GM19023 (cell line): ENCODE results near the gene MLLT3.

Experiments
- ATAC-seq: cut with Tn5 transposase; IDR thresholded peaks from one replicate; pipeline ENCODE4 v1.9.1; 2021; ENCODE audit warnings: mild to moderate bottlenecking, moderate library complexity; ENCODE audit not compliant: unreplicated experiment

Gene MLLT3

GRCh38 chr9:20316372-20316771, 305.9 kb downstream of the MLLT3 start:
- ATAC-seq, result no peak

DNA sequence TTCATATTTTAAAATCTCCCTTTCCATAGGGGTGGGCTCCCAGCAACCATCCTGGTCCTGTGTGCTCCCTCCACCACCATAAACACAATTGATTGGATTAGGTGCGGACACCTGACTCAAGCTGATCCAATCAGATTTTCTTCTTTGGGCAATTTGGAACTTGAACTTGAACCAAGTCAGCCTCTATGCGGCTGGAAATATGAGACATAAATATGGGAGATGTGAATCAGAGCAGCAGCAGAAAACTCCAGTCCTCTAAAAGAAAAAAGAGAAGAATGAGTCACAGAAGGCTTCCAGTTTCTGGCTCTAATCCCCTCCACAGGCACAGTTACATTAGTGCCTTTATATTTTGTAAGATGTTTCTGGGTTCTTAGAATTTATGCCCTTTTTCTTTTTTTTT, 306.6 kb downstream of the MLLT3 start:
- ATAC-seq, result no peak

DNA sequence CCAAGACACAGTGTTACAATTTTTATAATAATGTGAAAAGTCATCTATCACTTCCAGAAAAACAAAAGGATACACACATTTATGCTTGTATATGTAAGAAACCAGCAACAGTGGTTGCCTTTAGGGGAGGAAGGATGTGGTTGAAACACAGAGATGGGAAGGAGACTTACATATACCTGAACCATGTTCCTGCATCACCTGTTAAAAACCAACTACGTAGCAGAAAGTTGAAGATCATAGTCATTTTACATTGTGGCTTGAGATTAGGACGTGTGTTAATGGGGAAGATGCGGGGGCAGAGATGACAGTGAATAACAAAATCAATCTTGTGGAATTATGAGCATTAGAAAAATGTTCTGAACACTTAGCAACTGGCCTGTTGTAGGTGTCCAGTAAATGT, 307.3 kb downstream of the MLLT3 start:
- no peak for ATAC-seq

- no peak for ATAC-seq
Observed at GRCh38 chr9:20313415-20313814, 308.9 kb downstream of the MLLT3 start.

DNA sequence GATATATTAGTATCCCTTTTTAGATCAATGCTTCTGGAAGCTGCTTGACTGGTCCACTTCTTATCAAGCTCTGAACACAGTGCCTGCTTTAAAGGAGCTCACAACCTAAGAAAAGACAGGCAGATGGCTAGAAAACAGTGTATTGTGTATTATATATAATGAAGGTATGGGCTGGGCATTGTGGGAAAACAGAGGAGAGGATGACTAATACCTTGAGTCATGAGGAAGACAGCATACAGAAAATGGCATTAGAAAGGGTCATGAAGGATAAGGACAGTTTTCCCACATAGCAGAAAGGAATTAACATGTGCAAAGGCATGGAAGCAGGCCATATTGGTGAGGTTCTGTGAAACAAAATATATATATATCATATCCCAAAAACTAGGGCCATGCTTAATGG, 309.6 kb downstream of the MLLT3 start:
- ATAC-seq, result no peak

DNA sequence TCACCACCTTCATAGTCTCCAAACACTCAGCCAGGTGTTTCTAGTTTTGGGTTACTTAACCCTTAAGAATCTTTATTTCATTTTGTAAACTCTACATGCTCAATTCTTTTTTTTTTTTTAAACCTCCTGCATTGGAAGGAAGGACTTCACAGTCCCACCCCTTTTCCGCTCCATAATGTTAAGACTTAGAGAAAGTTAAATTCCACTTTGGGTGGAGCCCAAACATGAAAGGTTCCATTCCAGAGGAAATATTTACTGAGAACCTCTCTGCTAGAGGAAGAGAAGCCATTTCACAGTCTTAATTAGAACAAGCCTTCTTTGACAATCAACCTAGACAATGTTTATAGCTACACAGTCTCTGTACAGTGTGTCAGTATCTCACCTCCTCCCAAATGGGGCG, 312.3 kb downstream of the MLLT3 start:
- ATAC-seq, result no peak

- ATAC-seq, result no peak
Observed at GRCh38 chr9:20309124-20309523, 313.2 kb downstream of the MLLT3 start.

- ATAC-seq, result no peak
Observed at GRCh38 chr9:20307621-20308020, 314.7 kb downstream of the MLLT3 start.

GRCh38 chr9:20305452-20305851, 316.8 kb downstream of the MLLT3 start:
- no peak for ATAC-seq

DNA sequence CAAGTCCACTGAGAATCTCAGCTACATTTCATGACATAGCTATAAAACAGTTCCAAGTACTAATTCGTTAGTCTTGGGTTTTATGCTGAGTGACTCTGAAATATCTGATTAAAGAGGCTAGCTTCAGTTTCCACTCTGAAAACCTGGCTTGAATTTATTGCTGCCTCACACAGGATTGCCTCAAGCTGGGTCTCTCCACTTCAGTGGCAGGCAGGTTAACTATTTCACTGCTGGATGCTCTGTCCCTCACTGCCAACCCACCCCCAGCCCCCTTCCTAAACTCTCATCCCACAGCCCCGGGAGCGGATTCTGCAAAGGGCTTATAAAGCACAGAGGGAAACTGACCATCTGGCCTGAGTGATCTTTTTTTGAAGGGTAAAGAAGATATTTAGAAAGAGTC, 318.3 kb downstream of the MLLT3 start:
- ATAC-seq, result no peak

GRCh38 chr9:20303066-20303465, 319.2 kb downstream of the MLLT3 start:
- no peak for ATAC-seq

GRCh38 chr9:20302197-20302596, 320.1 kb downstream of the MLLT3 start:
- ATAC-seq, result no peak

- no peak for ATAC-seq
Observed at GRCh38 chr9:20300430-20301115, 321.7 kb downstream of the MLLT3 start.

DNA sequence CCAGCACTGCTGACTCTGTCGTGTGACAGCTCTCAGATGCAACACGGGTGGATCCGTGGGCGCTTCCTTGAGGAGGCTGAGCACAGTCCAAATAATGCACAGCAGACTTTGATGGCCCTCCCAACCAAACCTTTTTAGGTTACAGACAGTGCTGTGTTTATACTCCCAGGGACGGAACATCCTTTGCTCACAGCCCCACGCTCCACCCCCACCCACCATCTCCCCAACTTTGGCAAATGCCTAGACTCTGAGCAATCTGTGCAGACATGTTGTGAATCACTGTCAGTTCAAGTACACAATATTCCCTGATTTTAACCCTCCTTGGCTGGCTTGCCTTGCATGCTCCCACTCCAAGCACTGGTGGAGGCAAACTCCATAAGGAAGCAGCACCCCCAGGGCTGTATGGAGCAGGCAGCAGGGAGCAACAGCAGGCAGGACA, 324.6 kb downstream of the MLLT3 start:
- no peak for ATAC-seq

DNA sequence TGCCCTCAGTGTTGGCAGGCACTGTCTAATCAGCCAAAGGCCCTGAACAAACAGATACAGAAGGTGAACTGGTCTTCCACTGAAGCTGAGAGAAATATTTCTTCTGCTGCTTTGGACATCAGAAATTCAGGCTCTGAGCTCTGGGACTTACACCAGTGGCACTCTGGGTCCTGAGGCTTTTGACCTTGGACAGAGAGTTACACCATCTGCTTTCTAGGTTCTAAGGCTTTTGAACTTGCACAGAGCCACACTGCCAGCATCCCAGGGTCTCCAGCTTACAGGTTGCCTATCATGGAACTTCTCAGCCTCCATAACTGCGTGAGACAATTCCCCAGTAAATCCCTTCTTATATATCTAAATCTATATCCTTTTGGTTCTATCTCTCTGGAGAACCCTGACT, 326.7 kb downstream of the MLLT3 start:
- no peak for ATAC-seq

DNA sequence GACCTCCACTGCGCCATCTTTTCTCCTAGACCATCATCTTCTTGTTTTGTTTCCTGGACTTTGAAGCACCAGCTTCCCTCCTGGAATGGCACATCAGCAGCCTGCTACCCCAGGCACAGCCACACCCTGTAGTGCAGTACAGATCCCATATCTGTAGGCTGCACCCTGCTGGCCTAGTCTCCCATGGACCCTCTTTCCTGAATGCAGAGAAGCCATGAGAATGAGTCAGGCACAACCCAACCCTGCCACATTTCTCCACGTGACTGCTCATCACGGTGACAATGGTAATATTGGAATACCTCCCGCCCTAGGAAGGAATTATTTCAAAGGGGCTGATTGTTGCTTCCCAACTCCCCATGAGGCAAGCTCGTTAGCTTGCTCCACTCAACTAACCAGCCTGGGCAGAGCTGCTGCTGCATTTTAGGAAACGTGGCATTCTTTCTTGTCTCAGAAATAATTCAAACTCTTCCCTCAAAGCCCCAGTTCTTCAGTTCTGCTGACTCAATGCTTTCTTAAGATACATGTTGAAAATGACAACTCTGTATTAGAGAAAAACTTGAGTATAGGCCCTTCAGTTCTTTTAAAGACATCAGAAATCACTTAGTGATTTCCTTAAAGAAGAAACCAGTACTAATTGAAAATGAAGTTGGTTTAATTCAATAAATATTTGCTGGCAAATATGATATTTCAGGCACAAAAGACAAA, 328.1 kb downstream of the MLLT3 start:
- no peak for ATAC-seq

DNA sequence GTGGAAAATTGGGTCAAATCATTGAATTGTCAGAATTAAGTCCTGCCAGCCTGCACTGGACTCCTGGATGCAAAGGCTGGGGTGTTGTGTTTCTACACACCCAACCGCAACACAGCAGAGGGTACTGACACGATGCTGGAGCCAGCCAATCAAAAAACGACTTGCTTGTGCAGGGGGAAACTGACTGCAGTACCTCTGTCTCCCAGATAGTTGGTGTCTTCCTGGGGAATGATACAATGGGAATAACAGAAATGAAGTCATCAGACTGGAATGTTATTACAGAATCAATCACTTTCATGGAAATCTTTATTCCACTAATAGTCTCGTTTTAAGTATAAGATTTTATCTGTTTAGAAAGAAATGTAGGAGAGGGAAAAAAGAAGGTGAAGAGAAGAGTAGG, 330.3 kb downstream of the MLLT3 start:
- no peak for ATAC-seq
